ENCODE measurements around the gene TRAF2. TPM values are rescaled to one million over a fixed set of nuclear protein-coding genes. Genes with fewer than 3 reads are reported as not detected.

TRAF2 gene
- total and polyA plus RNA-seq, 2 of the 13 experiments (the other 11 are each of a cell fraction or from before 2014, with no cell fraction given): 12.4 to 13.6 TPM

DNA sequence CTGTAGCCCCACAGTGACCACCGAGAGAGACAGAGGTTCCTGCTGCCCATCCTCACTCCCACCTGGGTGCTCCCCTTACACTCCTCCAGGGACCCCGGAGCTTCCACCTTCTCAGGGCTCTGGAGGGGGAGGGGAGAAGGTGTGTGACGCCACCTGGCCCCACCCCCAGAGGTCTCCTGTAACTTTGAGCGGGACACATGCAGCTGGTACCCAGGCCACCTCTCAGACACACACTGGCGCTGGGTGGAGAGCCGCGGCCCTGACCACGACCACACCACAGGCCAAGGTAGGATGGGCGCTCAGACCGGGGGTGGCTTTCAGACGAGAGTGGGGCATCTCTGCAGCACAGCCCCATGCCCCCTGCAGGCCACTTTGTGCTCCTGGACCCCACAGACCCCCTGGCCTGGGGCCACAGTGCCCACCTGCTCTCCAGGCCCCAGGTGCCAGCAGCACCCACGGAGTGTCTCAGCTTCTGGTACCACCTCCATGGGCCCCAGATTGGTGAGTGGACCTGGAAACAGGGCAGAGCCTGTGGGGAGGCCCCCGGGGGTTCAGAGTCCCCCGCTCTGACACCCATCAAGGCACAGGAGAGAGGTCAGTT is 29.7 kb upstream of the TRAF2 start:
- Histone ChIP-seq H3K9ac (ENCODE audit: insufficient read depth, low read depth, low read length) (no peak overlapping the region; the same call in 1 of the 2 replicates), H3K4me1 (ENCODE audit: insufficient read depth, low read length) (peaks cover 31% of the 10 kb centered on the region), H3K27ac (ENCODE audit: extremely low read length, insufficient read depth, low read length) (no peak overlapping the region), H3K36me3 (replicated peaks in 1 of 2; ENCODE audit: control insufficient read depth in 1 of 2, insufficient read depth in 2 of 2, low read length in 2 of 2) (peaks cover 5 to 13% of the 10 kb centered on the region in 2 experiments), H3K79me2 (ENCODE audit: insufficient read depth, low read length) (no peaks in the 10 kb centered on the region), H3K27me3 (ENCODE audit: control insufficient read depth in 1 of 2, insufficient read depth in 2 of 2, low read length in 2 of 2) (no peaks in the 10 kb centered on the region), H3K9me3 (ENCODE audit: low read length) (no peaks in the 10 kb centered on the region), H2AFZ (ENCODE audit: low read length) (no peak overlapping the region), H4K20me1 (ENCODE audit: insufficient read depth, low read length) (no peaks in the 10 kb centered on the region), H3K4me2 (ENCODE audit: low read depth, low read length) (no peak overlapping the region), H3K4me3 (replicated peaks in 1 of 3; ENCODE audit: insufficient read depth in 1 of 3, low read depth in 2 of 3, low read length in 3 of 3) (no peak overlapping the region)
- POLR2A ChIA-PET: interaction anchor here (0.6 to 1.8 kb wide), 3 partner anchors 9 to 26 kb away, joined by 3 to 5 read pairs (median 5); partner anchors contain the start of gene EDF1
- no peak for FAIRE-seq
- DNase-seq (ENCODE audit: low spot score): no peak
- intact Hi-C loops (cut with micrococcal nuclease; ENCODE audit: unreplicated experiment): no loop called here
- TF ChIP-seq ZSCAN25 (CRISPR knock-in tag; IDR thresholded peaks at IDR 0.05) (no peak), RARG (CRISPR knock-in tag; IDR thresholded peaks at IDR 0.05; ENCODE audit: low read depth) (no peak), ZNF282 (IDR thresholded peaks at IDR 0.05; ENCODE audit: partially characterized antibody) (no peak), DR1 (CRISPR knock-in tag; IDR thresholded peaks at IDR 0.05) (no peak), NCOA1 (CRISPR knock-in tag; IDR thresholded peaks at IDR 0.05) (no peak), ZNF333 (CRISPR knock-in tag; IDR thresholded peaks at IDR 0.05; ENCODE audit: borderline replicate concordance) (no peak), ZNF816 (CRISPR knock-in tag; IDR thresholded peaks at IDR 0.05; ENCODE audit: borderline replicate concordance) (no peak), RFXAP (CRISPR knock-in tag; IDR thresholded peaks at IDR 0.05; ENCODE audit: borderline replicate concordance) (no peak), ZNF230 (CRISPR knock-in tag; IDR thresholded peaks at IDR 0.05) (no peak), NPAS2 (CRISPR knock-in tag; IDR thresholded peaks at IDR 0.05; ENCODE audit: borderline replicate concordance) (no peak), ZNF780A (CRISPR knock-in tag; IDR thresholded peaks at IDR 0.05) (no peak)
- TF ChIP-seq, protein P1, sequence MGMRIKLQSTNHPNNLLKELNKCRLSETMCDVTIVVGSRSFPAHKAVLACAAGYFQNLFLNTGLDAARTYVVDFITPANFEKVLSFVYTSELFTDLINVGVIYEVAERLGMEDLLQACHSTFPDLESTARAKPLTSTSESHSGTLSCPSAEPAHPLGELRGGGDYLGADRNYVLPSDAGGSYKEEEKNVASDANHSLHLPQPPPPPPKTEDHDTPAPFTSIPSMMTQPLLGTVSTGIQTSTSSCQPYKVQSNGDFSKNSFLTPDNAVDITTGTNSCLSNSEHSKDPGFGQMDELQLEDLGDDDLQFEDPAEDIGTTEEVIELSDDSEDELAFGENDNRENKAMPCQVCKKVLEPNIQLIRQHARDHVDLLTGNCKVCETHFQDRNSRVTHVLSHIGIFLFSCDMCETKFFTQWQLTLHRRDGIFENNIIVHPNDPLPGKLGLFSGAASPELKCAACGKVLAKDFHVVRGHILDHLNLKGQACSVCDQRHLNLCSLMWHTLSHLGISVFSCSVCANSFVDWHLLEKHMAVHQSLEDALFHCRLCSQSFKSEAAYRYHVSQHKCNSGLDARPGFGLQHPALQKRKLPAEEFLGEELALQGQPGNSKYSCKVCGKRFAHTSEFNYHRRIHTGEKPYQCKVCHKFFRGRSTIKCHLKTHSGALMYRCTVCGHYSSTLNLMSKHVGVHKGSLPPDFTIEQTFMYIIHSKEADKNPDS (CRISPR knock-in tag; IDR thresholded peaks at IDR 0.05): no peak
- TF ChIP-seq, protein P2, sequence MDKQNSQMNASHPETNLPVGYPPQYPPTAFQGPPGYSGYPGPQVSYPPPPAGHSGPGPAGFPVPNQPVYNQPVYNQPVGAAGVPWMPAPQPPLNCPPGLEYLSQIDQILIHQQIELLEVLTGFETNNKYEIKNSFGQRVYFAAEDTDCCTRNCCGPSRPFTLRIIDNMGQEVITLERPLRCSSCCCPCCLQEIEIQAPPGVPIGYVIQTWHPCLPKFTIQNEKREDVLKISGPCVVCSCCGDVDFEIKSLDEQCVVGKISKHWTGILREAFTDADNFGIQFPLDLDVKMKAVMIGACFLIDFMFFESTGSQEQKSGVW (CRISPR knock-in tag; IDR thresholded peaks at IDR 0.05; ENCODE audit: borderline replicate concordance): no peak
- ATAC-seq: no peak
- WGBS (ENCODE audit: low lambda C conversion rate): 100% methylated on average over 3 of the region's 14 CpGs
- no TSS peak for BruUV-seq (replicated peaks)
- CTCF ChIA-PET (ENCODE audit: low intra/inter-chr PET ratio, low total read pairs): no interaction called here
- in situ Hi-C loops (cut with HindIII; ENCODE audit: extremely low pct_ligation_motif_present, low pct_unique_long_range_greater_than_20kb): no loop called here
